NCI-H446 treated with DMSO at 0.1 percent for 48 hours (cell line): ENCODE data around the gene MED16.
A peak's percentile ranks its signal among the peaks of the same experiment; 100 is the strongest.

Experiments used
- DNase-seq: peaks from one replicate; lab custom pipeline; 2025; lab: John Stamatoyannopoulos, UW

The MED16 gene

GRCh38 chr19:892894-893689, at the start of gene MED16, which contains the start of gene RNU6-9:
MED16 (minus strand) TSS chr19:893187; CDS start chr19:891131, 2,056 bp downstream.
RNU6-9 (plus strand) TSS chr19:893484.
- peak; percentile 92 for DNase-seq

GRCh38 chr19:942133-942645, 49.2 kb upstream of the MED16 start:
- no peak for DNase-seq

- DNase-seq, result no peak
Measured at GRCh38 chr19:941292-942132, 48.5 kb upstream of the MED16 start.

- DNase-seq, result peak; percentile 88
Measured at GRCh38 chr19:940591-941291, 47.8 kb upstream of the MED16 start.

GRCh38 chr19:939922-940321, 46.9 kb upstream of the MED16 start:
- DNase-seq, result no peak

- no peak for DNase-seq
Measured at GRCh38 chr19:939439-939838, 46.5 kb upstream of the MED16 start.

- DNase-seq, result no peak
Measured at GRCh38 chr19:938233-938923, 45.4 kb upstream of the MED16 start.

GRCh38 chr19:937259-937694, 44.3 kb upstream of the MED16 start:
- no peak for DNase-seq

- no peak for DNase-seq
Measured at GRCh38 chr19:936175-936546, 43.2 kb upstream of the MED16 start.

- peak; percentile 83 for DNase-seq
Measured at GRCh38 chr19:934865-935479, 42.0 kb upstream of the MED16 start.

GRCh38 chr19:934197-934840, 41.3 kb upstream of the MED16 start:
- no peak for DNase-seq

GRCh38 chr19:933553-933882, 40.5 kb upstream of the MED16 start:
- DNase-seq, result no peak

- DNase-seq, result no peak
Measured at GRCh38 chr19:932648-933552, 39.9 kb upstream of the MED16 start.

GRCh38 chr19:931860-932647, 39.1 kb upstream of the MED16 start:
- DNase-seq, result no peak

- DNase-seq, result no peak
Measured at GRCh38 chr19:929891-930258, 36.9 kb upstream of the MED16 start.

- no peak for DNase-seq
Measured at GRCh38 chr19:929203-929890, 36.4 kb upstream of the MED16 start.

- DNase-seq, result no peak
Measured at GRCh38 chr19:928471-929202, 35.6 kb upstream of the MED16 start.
